Transverse colon (tissue), 4 donors: Measurements from ENCODE around the gene UBAC1.

ENCODE experiments used
- CTCF ChIP-seq, 5 experiments: fragments of 200-600 bp in 3 of 5; fragments of 450-650 bp in 2 of 5; sonication (generic) in 3 of 5; IDR thresholded peaks; 1 replicate in 2 of 5; 2 replicates in 3 of 5; pipeline ENCODE4 v1.5.1; 2016 to 2017; ENCODE audit warnings: antibody characterized with exemption in 5 of 5, inconsistent platforms in 3 of 5, mild to moderate bottlenecking in 2 of 5, moderate library complexity in 1 of 5
- EP300 ChIP-seq: sonication (generic); formaldehyde crosslinking; IDR thresholded peaks from one replicate; pipeline ENCODE4 v1.6.1; 2017; ENCODE audit warnings: antibody characterized with exemption, low read depth
- POLR2A ChIP-seq: fragments of 450-650 bp; IDR thresholded peaks from one replicate; pipeline ENCODE4 v1.6.1; 2016; ENCODE audit warnings: antibody characterized with exemption, mild to moderate bottlenecking, moderate library complexity
- POLR2AphosphoS5 ChIP-seq, 3 donors: sonication (generic); formaldehyde crosslinking; IDR thresholded peaks; one replicate each; pipeline ENCODE4 v1.6.1; 2016; ENCODE audit warnings: antibody characterized with exemption in 3 of 3

GRCh38 chr9:135990468-135991429 lies 29.6 kb upstream of the UBAC1 start:
- no peak for TF ChIP-seq POLR2A
- no peak for TF ChIP-seq CTCF (IDR thresholded peaks at IDR 0.05)
- no peak for TF ChIP-seq POLR2AphosphoS5 (IDR thresholded peaks at IDR 0.05)
- TF ChIP-seq EP300: no peak
